Hepatocyte (in vitro differentiated cells): Measurements from ENCODE around the gene FLOT2.

Experiments used
- EZH2 ChIP-seq: fragments of 200-600 bp; sonication (generic); IDR thresholded peaks from 2 replicates; pipeline ENCODE4 v1.6.1; 2016; ENCODE audit warnings: antibody characterized with exemption, mild to moderate bottlenecking, borderline replicate concordance
- TF ChIP-seq, protein P1 (sequence below): fragments of 200-600 bp; sonication (generic); IDR thresholded peaks from 2 replicates; pipeline ENCODE4 v1.5.1; 2016; ENCODE audit warnings: antibody characterized with exemption, mild to moderate bottlenecking; ENCODE audit not compliant: poor library complexity

- TF ChIP-seq, protein P1, sequence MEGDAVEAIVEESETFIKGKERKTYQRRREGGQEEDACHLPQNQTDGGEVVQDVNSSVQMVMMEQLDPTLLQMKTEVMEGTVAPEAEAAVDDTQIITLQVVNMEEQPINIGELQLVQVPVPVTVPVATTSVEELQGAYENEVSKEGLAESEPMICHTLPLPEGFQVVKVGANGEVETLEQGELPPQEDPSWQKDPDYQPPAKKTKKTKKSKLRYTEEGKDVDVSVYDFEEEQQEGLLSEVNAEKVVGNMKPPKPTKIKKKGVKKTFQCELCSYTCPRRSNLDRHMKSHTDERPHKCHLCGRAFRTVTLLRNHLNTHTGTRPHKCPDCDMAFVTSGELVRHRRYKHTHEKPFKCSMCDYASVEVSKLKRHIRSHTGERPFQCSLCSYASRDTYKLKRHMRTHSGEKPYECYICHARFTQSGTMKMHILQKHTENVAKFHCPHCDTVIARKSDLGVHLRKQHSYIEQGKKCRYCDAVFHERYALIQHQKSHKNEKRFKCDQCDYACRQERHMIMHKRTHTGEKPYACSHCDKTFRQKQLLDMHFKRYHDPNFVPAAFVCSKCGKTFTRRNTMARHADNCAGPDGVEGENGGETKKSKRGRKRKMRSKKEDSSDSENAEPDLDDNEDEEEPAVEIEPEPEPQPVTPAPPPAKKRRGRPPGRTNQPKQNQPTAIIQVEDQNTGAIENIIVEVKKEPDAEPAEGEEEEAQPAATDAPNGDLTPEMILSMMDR: no peak
- no peak for TF ChIP-seq EZH2
Measured at GRCh38 chr17:28834420-28834819, 63.1 kb downstream of the FLOT2 start.
